Measurements from ENCODE around the gene RAPGEF4. TPM values are rescaled to one million over a fixed set of nuclear protein-coding genes. Genes with fewer than 3 reads are reported as not detected.

The RAPGEF4 gene
- total RNA-seq, 1 experiment from 2014 or later, result 0.59 TPM

GRCh38 chr2:172894689-172895387 is 159.2 kb downstream of the RAPGEF4 start:
- no peak for TF ChIP-seq ZFX (IDR thresholded peaks at IDR 0.05)
- TF ChIP-seq JUND (IDR thresholded peaks at IDR 0.05), result no peak
- TF ChIP-seq EZH2 (IDR thresholded peaks at IDR 0.05), result no peak
- TF ChIP-seq REST (IDR thresholded peaks at IDR 0.05; ENCODE audit: low read depth), result no peak
- no peak for TF ChIP-seq EZH2phosphoT487 (IDR thresholded peaks at IDR 0.05; ENCODE audit: borderline replicate concordance)
- no peak for TF ChIP-seq ZBTB33 (IDR thresholded peaks at IDR 0.05; ENCODE audit: extremely low read depth, insufficient replicate concordance, low read length)
- TF ChIP-seq POLR2AphosphoS5 (IDR thresholded peaks at IDR 0.05; ENCODE audit: low read depth, low read length), result no peak
- no peak for TF ChIP-seq ATF3 (IDR thresholded peaks at IDR 0.05)
- TF ChIP-seq SP1 (IDR thresholded peaks at IDR 0.05; ENCODE audit: low read depth), result no peak
- TF ChIP-seq CTCF (IDR thresholded peaks at IDR 0.05 in 2 of 3, conservative IDR thresholded peaks at IDR 0.05 in 1 of 3; ENCODE audit: borderline replicate concordance in 1 of 3, insufficient read depth in 1 of 3, low read depth in 2 of 3, low read length in 2 of 3), result no peak
- no peak for TF ChIP-seq SRF (IDR thresholded peaks at IDR 0.05; ENCODE audit: low read depth)
- no peak for TF ChIP-seq ZNF274 (IDR thresholded peaks at IDR 0.05; ENCODE audit: low read depth, low read length)
- no peak for TF ChIP-seq TCF7L2 (IDR thresholded peaks at IDR 0.05; ENCODE audit: borderline replicate concordance, extremely low read depth, insufficient read depth, insufficient read length)
- no peak for TF ChIP-seq ELF1 (IDR thresholded peaks at IDR 0.05; ENCODE audit: borderline replicate concordance, low read depth)
- no peak for TF ChIP-seq MAX (IDR thresholded peaks at IDR 0.05)
- TF ChIP-seq SIN3A (IDR thresholded peaks at IDR 0.05; ENCODE audit: low read depth), result no peak
- no peak for TF ChIP-seq POLR2A (IDR thresholded peaks at IDR 0.05; ENCODE audit: borderline replicate concordance, extremely low read depth, insufficient read depth, insufficient read length)
- TF ChIP-seq FOSL1 (IDR thresholded peaks at IDR 0.05; ENCODE audit: low read depth), result no peak
- no peak for TF ChIP-seq YY1 (IDR thresholded peaks at IDR 0.05; ENCODE audit: extremely low read depth, insufficient replicate concordance, low read depth, low read length)
- TF ChIP-seq EGR1 (IDR thresholded peaks at IDR 0.05; ENCODE audit: low read depth), result no peak
- ATAC-seq (no peak), DNase-seq (ENCODE audit: low read depth, low spot score) (no peak)
- peaks cover 71% of the 10 kb centered on the region for H3K27me3 ChIP-seq (ENCODE audit: insufficient read depth, low read length)
- H3K79me2 ChIP-seq (ENCODE audit: insufficient read depth, low read length), result no peaks in the 10 kb centered on the region
- no peaks in the 10 kb centered on the region for H3K9me3 ChIP-seq (ENCODE audit: control insufficient read depth in 1 of 2, insufficient read depth in 1 of 2, low read depth in 1 of 2, low read length in 2 of 2)
- POLR2A ChIA-PET, result no interaction called here
- H2AFZ ChIP-seq (ENCODE audit: low read depth, low read length, poor library complexity, severe bottlenecking), result no peak overlapping the region
- no peak overlapping the region for H3K4me2 ChIP-seq (ENCODE audit: low read length)
- no peaks in the 10 kb centered on the region for H4K20me1 ChIP-seq (ENCODE audit: insufficient read depth)
- BruUV-seq (replicated peaks), result no TSS peak
- no peak overlapping the region for H3K4me3 ChIP-seq (replicated peaks in 1 of 2; ENCODE audit: low read depth in 1 of 2, low read length in 2 of 2)
- no peak overlapping the region for H3K27ac ChIP-seq (ENCODE audit: low read depth, low read length)
- no peaks in the 10 kb centered on the region for H3K9me2 ChIP-seq (ENCODE audit: insufficient read depth)
- CTCF ChIA-PET, result no interaction called here
- intact Hi-C loops (cut with micrococcal nuclease), result no loop called here
- no peaks in the 10 kb centered on the region for H3K36me3 ChIP-seq (ENCODE audit: control insufficient read depth in 1 of 2, insufficient read depth in 2 of 2, low read length in 2 of 2)
- H3K9ac ChIP-seq (ENCODE audit: low read length), result no peak overlapping the region
- RAD21 ChIA-PET (ENCODE audit: low non-redundant PET in 1 of 2, low total read pairs in 2 of 2, uncharacterized antibody in 2 of 2, unreplicated experiment in 2 of 2), result no interaction called here
- no peaks in the 10 kb centered on the region for H3K4me1 ChIP-seq (ENCODE audit: control insufficient read depth in 1 of 2, insufficient read depth in 2 of 2, low read length in 2 of 2)
